WERI-Rb-1 (cell line): ENCODE results near the gene YIPF6.

Source experiments
- DNase-seq: peaks from one replicate; pipeline ENCODE4 v3.0.0-alpha.2; 2020
- H3K27ac ChIP-seq: fragments of 250-450 bp; sonication (Bioruptor Pico); 2 replicates; pipeline ENCODE4 v1.5.1; 2020; ENCODE audit warnings: mild to moderate bottlenecking, moderate library complexity
- H3K27me3 ChIP-seq: fragments of 250-450 bp; sonication (Bioruptor Pico); 2 replicates; pipeline ENCODE4 v1.5.1; 2021; ENCODE audit warnings: mild to moderate bottlenecking, low read depth, moderate library complexity; ENCODE audit not compliant: insufficient read depth, severe bottlenecking
- H3K36me3 ChIP-seq: fragments of 250-450 bp; sonication (Bioruptor Pico); 2 replicates; pipeline ENCODE4 v1.5.1; 2020; ENCODE audit warnings: mild to moderate bottlenecking, moderate library complexity
- H3K4me3 ChIP-seq: 2 replicates; pipeline ENCODE4 v1.5.1; 2011; ENCODE audit warnings: low read depth, mild to moderate bottlenecking, control low read depth, low read length
- H3K9me3 ChIP-seq: fragments of 250-450 bp; sonication (Bioruptor Pico); 2 replicates; pipeline ENCODE4 v1.5.1; 2021; ENCODE audit warnings: mild to moderate bottlenecking, moderate library complexity; ENCODE audit not compliant: severe bottlenecking
- CTCF ChIP-seq: IDR thresholded peaks from 2 replicates; pipeline ENCODE4 v1.5.1; 2011; ENCODE audit warnings: low read depth, mild to moderate bottlenecking, control low read depth, inconsistent platforms, low read length

Gene YIPF6

GRCh38 chrX:68570598-68570997 lies 71.7 kb downstream of the YIPF6 start:
- H3K36me3 ChIP-seq, result no peaks in the 10 kb centered on the region
- no peak for DNase-seq
- H3K9me3 ChIP-seq, result no peaks in the 10 kb centered on the region
- no peak for TF ChIP-seq CTCF
- H3K27me3 ChIP-seq, result peaks cover 4% of the 10 kb centered on the region
- H3K4me3 ChIP-seq, result no peak overlapping the region
- no peak overlapping the region for H3K27ac ChIP-seq

DNA sequence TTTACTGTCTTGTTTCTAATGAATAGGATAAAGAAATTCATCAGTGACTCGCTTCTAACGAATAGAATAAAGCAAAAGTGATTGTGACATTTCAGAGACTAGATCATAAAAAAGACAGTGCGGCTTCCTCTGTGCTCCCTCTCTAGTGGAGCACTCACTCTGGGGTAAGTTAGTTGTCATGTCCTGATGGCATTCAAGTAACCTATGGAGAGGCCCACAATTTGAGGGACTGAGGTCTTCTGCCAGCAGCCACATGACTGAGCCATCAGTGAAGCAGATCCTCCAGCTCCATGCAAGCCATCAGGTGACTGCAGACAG lies 72.4 kb downstream of the YIPF6 start:
- H3K9me3 ChIP-seq, result no peaks in the 10 kb centered on the region
- no peaks in the 10 kb centered on the region for H3K36me3 ChIP-seq
- no peak overlapping the region for H3K27ac ChIP-seq
- H3K27me3 ChIP-seq, result peaks cover 4% of the 10 kb centered on the region
- H3K4me3 ChIP-seq, result no peak overlapping the region
- TF ChIP-seq CTCF, result no peak
- DNase-seq, result no peak

DNA sequence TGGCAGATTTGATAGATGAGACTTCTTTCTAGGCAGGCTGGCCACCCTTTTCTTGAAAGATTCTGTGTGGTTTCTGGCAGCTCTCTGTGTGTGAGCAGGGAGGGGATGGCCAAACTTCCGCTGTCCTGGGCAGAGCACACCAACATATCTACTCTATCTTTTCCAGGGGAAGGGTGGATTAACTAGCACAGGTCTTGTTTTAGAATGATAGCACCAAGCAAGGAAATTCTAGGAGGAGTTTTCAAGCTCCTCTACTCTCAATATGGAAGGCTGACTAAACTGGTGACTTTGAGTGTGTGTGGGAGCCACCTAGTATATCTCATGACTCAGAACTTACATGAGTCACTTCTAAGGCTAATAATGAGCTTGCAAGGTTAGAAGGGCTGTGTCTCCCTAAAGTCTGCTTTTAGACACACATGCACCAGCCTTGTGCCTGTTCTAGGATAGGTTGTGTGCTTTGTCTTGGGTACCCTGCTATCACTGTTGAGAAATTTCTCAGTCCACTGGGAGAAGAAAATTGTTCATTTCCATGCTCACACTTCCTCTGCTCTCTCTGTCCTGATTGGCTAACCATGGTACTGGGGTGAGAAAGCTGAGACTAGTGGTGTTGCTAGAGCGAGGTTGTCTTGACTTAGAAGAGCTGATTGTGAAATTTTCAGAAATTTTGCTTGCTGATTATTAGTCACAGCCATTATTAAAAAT lies 72.9 kb downstream of the YIPF6 start:
- Histone ChIP-seq H3K9me3 (no peaks in the 10 kb centered on the region), H3K4me3 (no peak overlapping the region), H3K27ac (no peak overlapping the region), H3K27me3 (peaks cover 4% of the 10 kb centered on the region), H3K36me3 (no peaks in the 10 kb centered on the region)
- no peak for DNase-seq
- no peak for TF ChIP-seq CTCF

DNA sequence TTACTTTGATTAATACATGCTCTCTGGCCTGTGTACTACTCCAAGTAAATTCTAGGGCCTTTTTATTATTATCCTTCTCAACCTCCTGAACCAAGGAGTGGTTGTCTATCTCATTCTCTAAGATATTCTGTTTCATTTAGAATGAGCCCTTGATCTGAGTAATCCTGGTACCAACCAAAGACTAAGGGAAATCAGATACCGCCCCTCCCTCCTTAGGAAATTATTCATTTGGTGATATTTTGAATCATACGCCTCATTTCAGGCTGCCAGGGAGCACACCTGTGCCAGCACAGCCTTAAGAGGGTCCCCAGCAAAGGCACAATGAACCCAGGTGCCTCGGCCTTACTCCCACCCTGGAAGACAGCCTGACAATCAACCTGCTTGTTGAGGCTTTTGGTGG lies 75.4 kb downstream of the YIPF6 start:
- peaks cover 4% of the 10 kb centered on the region for H3K27me3 ChIP-seq
- H3K9me3 ChIP-seq, result no peaks in the 10 kb centered on the region
- no peak overlapping the region for H3K27ac ChIP-seq
- no peak overlapping the region for H3K4me3 ChIP-seq
- no peak for DNase-seq
- TF ChIP-seq CTCF, result no peak
- H3K36me3 ChIP-seq, result no peaks in the 10 kb centered on the region

DNA sequence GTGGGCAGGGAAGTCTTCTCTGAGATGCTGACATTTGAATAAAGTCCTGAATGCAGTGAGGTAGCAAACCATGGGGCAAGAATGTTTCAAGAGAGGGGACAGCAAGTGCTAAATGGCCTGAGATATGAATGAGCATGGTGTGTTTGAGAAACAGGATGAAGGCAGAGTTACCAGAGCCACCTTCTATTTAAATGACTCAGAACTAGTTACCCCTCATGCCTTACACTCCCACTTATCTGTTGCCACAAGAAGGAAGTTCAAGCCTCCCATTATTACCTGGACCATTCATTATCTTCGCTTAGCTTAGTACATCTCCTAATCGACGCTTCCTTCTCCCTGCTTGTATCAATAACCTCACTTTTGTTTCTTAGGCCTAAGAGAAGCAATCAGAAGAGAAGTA lies 81.0 kb downstream of the YIPF6 start:
- H3K4me3 ChIP-seq, result no peak overlapping the region
- DNase-seq, result no peak
- H3K9me3 ChIP-seq, result no peaks in the 10 kb centered on the region
- TF ChIP-seq CTCF, result no peak
- no peaks in the 10 kb centered on the region for H3K27me3 ChIP-seq
- no peak overlapping the region for H3K27ac ChIP-seq
- H3K36me3 ChIP-seq, result no peaks in the 10 kb centered on the region

DNA sequence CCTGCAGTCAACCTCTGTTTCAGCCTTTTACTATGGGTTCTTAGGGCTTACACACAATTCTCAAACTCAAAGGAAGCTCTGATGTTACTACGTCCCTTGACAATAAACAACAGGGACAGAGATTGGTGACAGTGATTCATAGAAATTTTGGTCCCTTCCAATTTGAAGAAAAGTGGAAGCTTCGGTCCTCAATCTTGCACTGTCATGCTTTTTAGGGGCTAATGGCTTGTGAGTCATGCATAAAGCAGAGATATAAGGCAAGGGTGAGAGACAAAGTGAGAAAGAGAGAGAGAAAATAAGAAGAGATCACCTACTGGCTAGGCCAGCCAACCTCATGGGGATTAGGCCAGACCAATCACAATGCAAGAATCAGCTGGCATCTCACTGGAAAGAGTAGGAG lies 85.4 kb downstream of the YIPF6 start:
- H3K27ac ChIP-seq, result no peak overlapping the region
- H3K4me3 ChIP-seq, result no peak overlapping the region
- H3K9me3 ChIP-seq, result no peaks in the 10 kb centered on the region
- H3K27me3 ChIP-seq, result no peaks in the 10 kb centered on the region
- TF ChIP-seq CTCF, result no peak
- no peak for DNase-seq
- H3K36me3 ChIP-seq, result no peaks in the 10 kb centered on the region
